ENCODE measurements around the gene LY6G5C.

Gene LY6G5C

GRCh38 chr6:31636698-31637596, 43.9 kb downstream of the LY6G5C start:
- H3K36me3 Mint-ChIP-seq = peaks cover 35% of the 10 kb centered on the region
- no peak for ATAC-seq (ENCODE audit: low read depth)
- H3K4me1 Mint-ChIP-seq = peaks cover 2% of the 10 kb centered on the region
- no peak for DNase-seq (ENCODE audit: low spot score in 2 of 2)
- H3K27ac Mint-ChIP-seq = peak overlapping the region; percentile 31
- no peaks in the 10 kb centered on the region for H3K27me3 Mint-ChIP-seq
- no peak overlapping the region for H3K4me3 Mint-ChIP-seq
- no peaks in the 10 kb centered on the region for H3K9me3 Mint-ChIP-seq

DNA sequence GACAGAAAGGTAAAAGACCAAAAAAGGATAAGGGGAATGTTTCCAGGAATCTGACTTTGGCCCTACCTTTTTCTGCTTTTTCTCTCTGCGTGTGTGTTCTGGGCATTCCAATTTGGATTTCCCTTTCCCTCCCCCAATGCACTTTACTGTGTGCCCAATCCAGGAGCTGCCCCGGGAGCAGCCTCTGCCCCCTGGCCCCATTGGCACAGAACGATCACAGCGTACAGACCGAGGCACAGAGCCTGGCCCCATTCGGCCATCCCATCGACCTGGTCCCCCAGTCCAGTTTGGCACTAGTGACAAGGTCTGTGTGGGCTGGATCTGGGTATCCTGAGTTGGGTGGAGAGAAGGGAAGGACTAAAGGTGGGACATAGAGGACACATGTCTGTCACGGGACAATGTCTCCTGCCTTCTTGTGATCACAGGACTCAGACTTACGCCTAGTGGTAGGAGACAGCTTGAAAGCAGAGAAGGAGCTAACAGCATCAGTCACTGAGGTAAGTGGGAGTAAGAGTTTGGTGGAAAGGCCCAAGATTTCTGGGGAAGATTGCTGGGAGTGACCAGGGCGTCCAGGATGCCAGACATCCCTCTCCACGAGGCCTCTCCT, 45.8 kb downstream of the LY6G5C start:
- peaks cover 2% of the 10 kb centered on the region for H3K4me1 Mint-ChIP-seq
- peaks cover 36% of the 10 kb centered on the region for H3K36me3 Mint-ChIP-seq
- no peaks in the 10 kb centered on the region for H3K27me3 Mint-ChIP-seq

GRCh38 chr6:31634131-31634530, 46.7 kb downstream of the LY6G5C start:
- Mint-ChIP-seq H3K27ac (peak overlapping the region; percentile 1), H3K4me3 (no peak overlapping the region), H3K36me3 (peaks cover 40% of the 10 kb centered on the region), H3K27me3 (no peaks in the 10 kb centered on the region), H3K9me3 (no peaks in the 10 kb centered on the region), H3K4me1 (peaks cover 4% of the 10 kb centered on the region)
- ATAC-seq (ENCODE audit: low read depth) (no peak), DNase-seq (ENCODE audit: low spot score in 2 of 2) (no peak)

More for the DNA sequence above, 45.8 kb downstream of the LY6G5C start:
- ATAC-seq (ENCODE audit: low read depth) (no peak), DNase-seq (ENCODE audit: low spot score in 2 of 2) (no peak)
- Mint-ChIP-seq H3K27ac (no peak overlapping the region), H3K4me3 (no peak overlapping the region), H3K9me3 (no peaks in the 10 kb centered on the region)

DNA sequence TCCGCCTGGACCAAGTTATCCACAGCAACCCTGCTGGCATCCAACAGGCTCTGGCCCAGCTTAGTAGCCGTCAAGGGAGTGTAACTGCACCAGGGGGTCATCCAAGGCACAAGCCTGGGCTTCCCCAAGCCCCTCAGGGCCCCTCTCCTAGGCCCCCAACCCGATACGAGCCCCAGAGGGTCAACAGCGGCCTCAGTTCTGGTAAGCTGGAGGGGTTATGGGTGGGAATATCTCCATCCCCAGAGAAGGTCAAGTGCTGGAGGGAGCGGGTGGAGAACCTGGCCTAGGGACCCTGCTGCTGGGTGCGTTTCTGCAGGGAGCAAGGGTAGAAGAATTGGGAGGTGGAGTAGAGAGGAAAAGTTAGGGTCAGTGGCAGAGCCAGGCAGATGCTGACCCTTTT, 47.4 kb downstream of the LY6G5C start:
- H3K4me1 Mint-ChIP-seq = peaks cover 4% of the 10 kb centered on the region
- H3K9me3 Mint-ChIP-seq = no peaks in the 10 kb centered on the region
- H3K36me3 Mint-ChIP-seq = peaks cover 37% of the 10 kb centered on the region
- ATAC-seq (ENCODE audit: low read depth) (no peak), DNase-seq (ENCODE audit: low spot score in 2 of 2) (no peak)
- H3K27ac Mint-ChIP-seq = peak overlapping the region; percentile 1
- no peak overlapping the region for H3K4me3 Mint-ChIP-seq
- no peaks in the 10 kb centered on the region for H3K27me3 Mint-ChIP-seq

GRCh38 chr6:31632279-31632946, 48.5 kb downstream of the LY6G5C start:
- H3K4me1 Mint-ChIP-seq = peaks cover 6% of the 10 kb centered on the region
- no peak overlapping the region for H3K4me3 Mint-ChIP-seq
- H3K27me3 Mint-ChIP-seq = no peaks in the 10 kb centered on the region
- ATAC-seq (ENCODE audit: low read depth) (no peak), DNase-seq (ENCODE audit: low spot score in 2 of 2) (no peak)
- no peaks in the 10 kb centered on the region for H3K9me3 Mint-ChIP-seq
- peaks cover 45% of the 10 kb centered on the region for H3K36me3 Mint-ChIP-seq
- H3K27ac Mint-ChIP-seq = no peak overlapping the region

DNA sequence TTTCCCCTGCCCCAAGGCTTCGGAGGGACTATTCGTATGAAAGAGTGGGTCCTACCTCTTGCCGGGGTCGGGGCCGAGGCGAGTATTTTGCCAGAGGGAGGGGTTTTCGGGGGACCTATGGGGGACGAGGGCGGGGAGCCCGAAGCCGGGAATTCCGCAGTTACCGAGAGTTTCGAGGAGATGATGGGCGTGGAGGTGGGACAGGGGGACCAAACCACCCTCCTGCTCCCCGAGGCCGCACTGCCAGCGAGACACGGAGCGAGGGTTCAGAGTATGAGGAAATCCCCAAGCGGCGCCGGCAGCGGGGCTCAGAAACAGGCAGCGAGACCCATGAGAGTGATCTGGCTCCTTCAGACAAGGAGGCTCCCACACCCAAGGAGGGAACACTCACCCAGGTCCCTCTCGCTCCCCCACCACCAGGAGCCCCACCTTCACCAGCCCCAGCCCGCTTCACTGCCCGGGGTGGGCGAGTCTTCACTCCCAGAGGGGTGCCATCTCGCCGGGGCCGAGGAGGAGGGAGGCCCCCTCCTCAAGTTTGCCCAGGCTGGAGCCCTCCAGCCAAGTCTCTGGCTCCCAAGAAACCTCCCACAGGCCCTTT, 49.1 kb downstream of the LY6G5C start:
- Mint-ChIP-seq H3K36me3 (peaks cover 46% of the 10 kb centered on the region), H3K27ac (no peak overlapping the region), H3K27me3 (no peaks in the 10 kb centered on the region), H3K9me3 (no peaks in the 10 kb centered on the region), H3K4me3 (no peak overlapping the region), H3K4me1 (peaks cover 6% of the 10 kb centered on the region)
- DNase-seq (ENCODE audit: low spot score in 2 of 2) (no peak), ATAC-seq (ENCODE audit: low read depth) (no peak)

DNA sequence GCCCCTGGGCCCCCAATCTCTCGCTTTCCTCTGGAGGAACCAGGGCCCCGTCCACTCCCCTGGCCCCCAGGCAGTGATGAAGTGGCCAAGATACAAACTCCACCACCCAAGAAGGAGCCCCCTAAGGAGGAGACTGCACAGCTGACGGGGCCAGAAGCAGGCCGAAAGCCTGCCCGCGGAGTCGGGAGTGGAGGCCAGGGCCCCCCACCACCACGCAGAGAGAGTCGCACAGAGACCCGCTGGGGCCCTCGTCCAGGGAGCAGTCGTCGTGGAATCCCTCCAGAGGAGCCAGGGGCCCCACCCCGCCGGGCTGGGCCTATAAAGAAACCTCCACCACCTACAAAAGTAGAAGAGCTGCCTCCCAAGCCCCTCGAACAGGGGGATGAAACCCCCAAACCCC, 49.7 kb downstream of the LY6G5C start:
- Mint-ChIP-seq H3K27ac (peak overlapping the region; percentile 7), H3K9me3 (no peaks in the 10 kb centered on the region), H3K36me3 (peaks cover 47% of the 10 kb centered on the region), H3K4me3 (no peak overlapping the region), H3K4me1 (peaks cover 6% of the 10 kb centered on the region), H3K27me3 (no peaks in the 10 kb centered on the region)
- ATAC-seq (ENCODE audit: low read depth) (no peak), DNase-seq (ENCODE audit: low spot score in 2 of 2) (no peak)

GRCh38 chr6:31630177-31630934, 50.5 kb downstream of the LY6G5C start:
- Mint-ChIP-seq H3K9me3 (no peaks in the 10 kb centered on the region), H3K4me1 (peaks cover 6% of the 10 kb centered on the region), H3K27me3 (no peaks in the 10 kb centered on the region), H3K27ac (peak overlapping the region; percentile 7), H3K36me3 (peaks cover 48% of the 10 kb centered on the region), H3K4me3 (no peak overlapping the region)
- DNase-seq (ENCODE audit: low spot score in 2 of 2) (no peak), ATAC-seq (ENCODE audit: low read depth) (no peak)

DNA sequence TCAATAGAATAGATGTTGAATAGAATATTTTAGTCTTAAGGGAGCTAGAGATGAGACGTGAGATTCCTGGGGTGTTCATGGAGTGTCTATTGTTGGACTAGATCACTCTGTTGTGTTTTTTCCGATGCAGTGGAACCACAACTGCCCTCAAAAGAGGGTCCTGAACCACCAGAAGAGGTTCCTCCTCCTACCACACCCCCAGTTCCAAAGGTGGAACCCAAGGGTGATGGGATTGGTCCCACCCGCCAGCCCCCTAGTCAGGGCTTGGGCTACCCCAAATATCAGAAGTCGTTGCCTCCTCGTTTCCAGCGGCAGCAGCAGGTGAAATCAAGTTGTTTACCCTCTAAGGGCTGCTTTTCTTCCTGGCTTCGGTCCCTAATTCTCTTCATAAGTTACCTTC, 51.9 kb downstream of the LY6G5C start:
- no peaks in the 10 kb centered on the region for H3K9me3 Mint-ChIP-seq
- no peaks in the 10 kb centered on the region for H3K27me3 Mint-ChIP-seq
- H3K27ac Mint-ChIP-seq = no peak overlapping the region

DNA sequence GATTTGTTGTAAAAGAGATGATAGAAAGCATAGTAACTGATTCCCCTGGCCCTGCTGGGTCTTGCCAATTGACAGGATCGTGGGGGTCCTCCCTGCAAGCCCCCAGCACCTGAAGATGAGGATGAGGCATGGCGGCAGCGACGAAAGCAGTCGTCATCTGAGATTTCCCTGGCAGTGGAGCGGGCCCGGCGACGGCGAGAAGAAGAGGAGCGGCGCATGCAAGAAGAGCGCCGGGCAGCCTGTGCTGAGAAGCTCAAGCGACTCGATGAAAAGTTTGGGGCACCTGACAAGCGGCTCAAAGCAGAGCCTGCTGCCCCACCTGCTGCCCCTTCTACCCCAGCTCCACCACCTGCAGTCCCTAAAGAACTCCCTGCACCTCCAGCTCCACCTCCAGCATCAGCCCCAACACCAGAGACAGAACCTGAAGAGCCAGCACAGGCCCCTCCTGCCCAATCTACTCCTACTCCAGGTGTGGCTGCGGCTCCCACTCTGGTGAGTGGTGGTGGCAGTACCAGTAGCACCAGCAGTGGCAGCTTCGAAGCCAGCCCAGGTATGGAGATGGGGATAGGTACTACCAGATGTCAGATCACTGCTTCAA, 53.1 kb downstream of the LY6G5C start:
- no peak for ATAC-seq (ENCODE audit: low read depth)
- no peak overlapping the region for H3K27ac Mint-ChIP-seq
- H3K4me3 Mint-ChIP-seq = no peak overlapping the region
- H3K4me1 Mint-ChIP-seq = peaks cover 4% of the 10 kb centered on the region
- H3K36me3 Mint-ChIP-seq = peaks cover 47% of the 10 kb centered on the region
- no peaks in the 10 kb centered on the region for H3K9me3 Mint-ChIP-seq
- no peak for DNase-seq (ENCODE audit: low spot score in 2 of 2)
- no peaks in the 10 kb centered on the region for H3K27me3 Mint-ChIP-seq

More for the DNA sequence above, 51.9 kb downstream of the LY6G5C start:
- peaks cover 5% of the 10 kb centered on the region for H3K4me1 Mint-ChIP-seq
- H3K4me3 Mint-ChIP-seq = no peak overlapping the region
- ATAC-seq (ENCODE audit: low read depth) = no peak
- peaks cover 48% of the 10 kb centered on the region for H3K36me3 Mint-ChIP-seq
- no peak for DNase-seq (ENCODE audit: low spot score in 2 of 2)

GRCh38 chr6:31626952-31627351, 53.9 kb downstream of the LY6G5C start:
- peaks cover 11% of the 10 kb centered on the region for H3K4me1 Mint-ChIP-seq
- no peak overlapping the region for H3K4me3 Mint-ChIP-seq
- no peak overlapping the region for H3K27ac Mint-ChIP-seq
- H3K27me3 Mint-ChIP-seq = no peaks in the 10 kb centered on the region
- H3K9me3 Mint-ChIP-seq = no peaks in the 10 kb centered on the region
- H3K36me3 Mint-ChIP-seq = peaks cover 45% of the 10 kb centered on the region
- DNase-seq (ENCODE audit: low spot score in 2 of 2) = no peak
- ATAC-seq (ENCODE audit: low read depth) = no peak

Measured in memory B cell (primary cell).